HG03439 (cell line): ENCODE data around the gene WWP2.

Experiments
- ATAC-seq: cut with Tn5 transposase; IDR thresholded peaks from one replicate; pipeline ENCODE4 v1.9.1; 2021; ENCODE audit warnings: mild to moderate bottlenecking, moderate library complexity; ENCODE audit not compliant: unreplicated experiment

The WWP2 gene

DNA sequence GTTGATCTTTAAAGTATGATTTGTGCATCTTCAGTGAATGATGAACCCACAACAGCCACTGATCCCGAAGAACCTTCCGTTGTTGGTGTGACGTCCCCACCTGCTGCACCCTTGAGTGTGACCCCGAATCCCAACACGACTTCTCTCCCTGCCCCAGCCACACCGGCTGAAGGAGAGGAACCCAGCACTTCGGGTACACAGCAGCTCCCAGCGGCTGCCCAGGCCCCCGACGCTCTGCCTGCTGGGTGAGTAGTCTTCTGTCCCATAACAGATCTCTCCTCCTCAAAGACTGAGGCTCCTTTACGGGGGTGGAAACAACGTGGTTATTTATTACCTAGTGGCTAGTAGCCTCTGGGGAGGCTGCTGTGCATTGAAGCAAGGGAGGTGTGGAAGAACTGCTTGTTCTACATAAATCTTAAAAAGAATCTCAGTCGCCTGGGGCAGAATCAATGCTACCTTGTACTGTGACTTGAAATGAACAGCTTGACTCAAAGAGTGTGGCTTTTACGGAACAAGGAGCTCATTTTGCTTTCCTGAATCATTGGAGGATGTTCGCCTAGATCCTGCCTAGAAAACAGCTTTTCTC lies 126.0 kb downstream of the WWP2 start:
- no peak for ATAC-seq

DNA sequence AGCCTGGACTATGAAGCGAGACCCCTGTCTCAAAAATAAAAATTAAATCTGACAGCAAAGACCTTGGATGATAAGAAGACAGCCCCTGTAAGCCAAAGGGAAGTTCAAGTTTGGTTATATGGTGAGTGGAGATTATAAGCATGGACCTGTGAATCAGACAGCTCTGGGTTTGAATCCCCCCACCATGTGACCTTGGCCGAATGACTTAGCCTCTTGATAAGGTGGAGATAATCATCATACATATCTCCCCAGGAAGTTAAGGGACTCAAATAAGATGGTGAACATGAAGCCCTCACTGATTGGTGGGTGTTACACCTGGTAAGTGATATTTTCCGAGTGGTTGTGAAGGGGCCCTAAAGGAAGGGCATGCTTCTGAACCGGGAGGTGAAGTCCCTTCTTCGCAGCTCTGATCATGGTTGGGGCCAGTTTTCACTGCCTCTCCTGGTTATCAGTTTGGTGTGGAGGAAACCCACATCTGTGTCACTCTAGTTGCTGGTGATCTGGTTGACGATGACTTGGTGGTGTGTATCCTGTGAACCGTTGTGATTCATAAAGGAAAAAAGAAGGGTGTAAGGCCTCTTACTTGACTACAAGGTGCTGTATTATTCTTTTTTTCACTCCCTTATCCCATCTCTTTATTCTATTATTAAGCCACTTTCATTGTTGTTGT lies 127.3 kb downstream of the WWP2 start:
- ATAC-seq = no peak

DNA sequence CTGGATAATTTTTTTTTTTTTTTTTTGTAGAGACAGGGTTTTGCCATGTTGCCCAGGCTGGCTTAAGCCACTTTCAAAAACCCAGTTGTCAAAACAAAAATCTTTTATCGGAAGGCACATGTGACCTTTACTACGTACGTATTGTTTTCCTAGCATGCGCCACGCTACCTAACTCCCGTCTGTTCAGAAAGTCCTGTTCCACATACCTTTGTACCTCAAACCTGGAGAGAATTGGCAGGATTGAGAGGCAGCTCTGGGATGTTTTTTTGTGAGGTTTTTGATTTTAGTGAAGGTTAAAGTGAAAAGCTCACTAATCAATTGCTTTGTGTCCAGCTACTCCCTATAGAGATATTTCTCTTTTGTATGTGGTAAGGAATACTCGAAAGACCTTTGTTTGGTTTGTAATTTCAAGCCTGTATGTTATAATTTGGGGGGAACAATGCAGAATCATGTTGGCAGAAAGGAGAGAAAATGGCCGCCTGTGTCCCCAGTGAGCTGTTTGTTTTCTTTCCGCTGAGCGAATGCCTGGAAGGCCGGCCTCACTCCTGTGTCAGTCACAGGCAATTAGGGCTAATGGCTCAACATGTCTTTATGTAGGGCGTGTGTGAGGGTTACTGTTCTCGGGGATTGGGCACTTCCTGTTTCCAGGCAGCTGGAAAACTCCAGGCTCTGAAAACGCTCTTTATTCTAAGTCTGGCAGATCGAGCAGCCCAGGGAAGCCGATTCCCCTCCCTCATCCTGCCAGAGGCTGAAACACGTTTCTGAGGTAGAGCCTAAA lies 128.2 kb downstream of the WWP2 start:
- ATAC-seq = no peak

DNA sequence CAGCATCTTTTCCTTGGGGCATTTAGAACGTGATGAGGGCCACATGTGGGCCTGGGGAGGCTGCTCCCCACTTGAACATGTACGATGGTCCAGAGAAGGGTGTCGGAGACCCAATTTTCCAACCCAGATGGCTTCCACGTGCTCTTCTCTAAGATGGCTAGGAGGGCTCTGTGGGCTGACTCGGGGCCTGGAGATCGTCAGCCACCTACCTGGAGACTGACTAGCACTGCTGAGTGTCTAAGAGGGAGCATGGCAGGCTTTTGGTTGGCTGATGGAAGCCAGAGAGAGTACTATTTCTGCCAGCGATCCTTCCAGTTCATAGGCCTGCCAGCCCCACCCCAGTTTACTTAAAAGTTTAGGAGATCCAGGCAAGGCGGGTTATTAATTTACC lies 128.8 kb downstream of the WWP2 start:
- no peak for ATAC-seq

DNA sequence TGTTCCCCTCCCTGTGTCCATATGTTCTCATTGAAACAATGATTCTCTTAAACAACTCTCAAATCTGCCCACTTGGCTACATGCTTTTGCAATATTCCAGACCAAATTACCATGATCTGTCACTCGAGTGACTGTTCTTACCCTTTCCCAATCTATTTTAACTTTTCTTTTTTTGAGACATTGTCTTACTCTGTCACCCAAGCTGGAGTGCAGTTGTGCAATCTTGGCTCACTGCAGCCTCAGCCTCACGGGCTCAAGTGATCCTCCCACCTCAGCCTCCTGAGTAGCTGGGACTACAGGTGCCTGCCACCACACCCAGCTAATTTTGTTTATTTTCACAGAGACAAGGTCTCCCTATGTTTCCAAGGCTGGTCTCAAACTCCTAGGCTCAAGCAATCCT lies 130.2 kb downstream of the WWP2 start:
- no peak for ATAC-seq

DNA sequence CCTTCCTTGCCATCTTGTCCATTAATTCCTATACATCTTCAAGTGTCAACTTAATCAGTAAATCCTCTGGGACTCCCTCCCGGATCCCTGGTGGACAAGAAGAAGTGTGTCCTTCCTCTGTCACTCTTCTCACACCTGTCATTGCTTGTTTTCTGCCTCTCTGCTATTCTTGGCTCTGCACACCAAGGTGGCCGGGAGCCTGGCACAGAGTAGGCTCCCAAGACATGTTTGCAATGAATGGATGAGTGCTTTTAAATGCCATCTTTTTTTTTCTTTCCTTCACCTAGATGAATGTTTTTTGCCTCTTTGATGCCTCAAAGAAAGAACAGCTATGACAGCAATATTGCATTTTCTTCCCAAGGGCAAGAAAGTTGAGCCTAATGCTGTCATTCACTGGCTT lies 131.0 kb downstream of the WWP2 start:
- ATAC-seq = no peak

DNA sequence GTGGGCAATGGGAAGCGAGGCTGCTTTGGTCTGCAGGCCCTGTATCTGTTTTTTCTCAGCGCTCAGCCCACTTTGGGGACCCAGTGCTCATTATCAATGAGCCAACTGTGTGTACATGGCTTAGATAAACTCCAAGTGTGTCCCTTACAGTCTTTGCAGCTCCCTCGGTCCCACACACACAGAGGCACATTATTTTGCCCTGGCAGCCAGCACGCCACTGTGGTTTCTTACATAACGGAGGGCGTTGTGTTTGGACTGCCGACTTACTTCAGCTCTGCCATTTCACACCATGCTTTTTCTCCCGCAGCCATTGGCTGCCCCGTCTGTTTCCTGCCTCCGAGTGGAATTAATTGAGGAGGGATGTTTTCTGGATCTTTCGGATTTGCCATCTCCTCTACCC lies 132.5 kb downstream of the WWP2 start:
- ATAC-seq = no peak

DNA sequence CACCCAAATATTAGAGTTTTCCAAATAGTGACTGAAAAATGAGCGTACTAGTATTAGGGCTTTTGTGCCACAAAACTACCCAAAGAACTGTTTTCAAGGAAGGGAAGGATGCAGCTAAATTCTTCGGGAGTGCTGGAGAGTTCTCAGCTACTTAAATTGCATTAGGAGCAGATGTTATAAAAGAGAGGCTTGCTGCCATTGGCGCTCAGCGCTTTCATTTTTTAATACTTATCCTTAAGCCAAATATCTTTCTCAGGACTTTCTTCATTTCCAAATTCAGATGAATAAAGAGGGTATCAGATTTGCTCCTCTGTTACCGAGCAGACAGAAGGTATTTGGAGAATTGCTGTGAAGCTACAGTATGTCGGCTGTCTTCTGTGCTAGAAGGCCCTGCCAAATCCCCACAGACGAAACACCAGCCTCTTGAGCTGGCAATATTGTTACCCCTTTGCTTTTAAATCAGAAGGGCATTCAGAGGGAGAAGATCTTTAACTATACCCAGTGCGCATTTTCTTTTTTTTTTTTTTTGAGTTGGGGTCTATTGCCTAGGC lies 141.8 kb downstream of the WWP2 start:
- no peak for ATAC-seq

DNA sequence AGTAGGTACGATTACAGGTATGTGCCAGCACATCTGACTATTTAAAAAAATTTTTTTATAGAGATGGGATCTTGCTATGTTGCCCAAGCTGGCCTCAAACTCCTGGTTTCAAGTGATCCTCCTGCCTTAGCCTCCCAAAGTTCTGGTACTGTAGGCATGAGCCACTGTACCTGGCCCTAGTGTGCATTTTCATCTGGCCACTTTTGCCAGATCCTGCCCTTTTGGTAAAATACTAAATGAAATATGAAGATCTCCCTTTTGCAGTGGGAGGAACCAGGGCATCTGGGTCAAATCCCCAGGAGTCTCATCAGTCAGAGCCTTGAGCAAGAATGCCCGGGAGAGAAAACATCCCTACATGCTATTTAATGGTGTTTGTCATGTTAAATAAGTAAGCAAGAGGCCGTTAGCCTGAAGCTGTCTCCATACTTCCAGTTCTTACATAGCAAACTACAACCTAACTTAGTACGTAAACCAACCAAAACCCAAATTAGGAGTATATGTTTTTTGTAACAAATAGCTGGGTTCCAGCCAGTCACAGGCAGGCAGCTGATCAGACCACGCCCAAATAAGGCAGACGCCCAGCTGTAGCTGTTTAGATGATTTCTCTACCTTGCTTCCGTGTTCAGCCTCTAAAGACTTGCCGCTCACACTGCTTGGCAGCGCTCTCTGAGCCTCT lies 142.5 kb downstream of the WWP2 start:
- ATAC-seq = no peak

DNA sequence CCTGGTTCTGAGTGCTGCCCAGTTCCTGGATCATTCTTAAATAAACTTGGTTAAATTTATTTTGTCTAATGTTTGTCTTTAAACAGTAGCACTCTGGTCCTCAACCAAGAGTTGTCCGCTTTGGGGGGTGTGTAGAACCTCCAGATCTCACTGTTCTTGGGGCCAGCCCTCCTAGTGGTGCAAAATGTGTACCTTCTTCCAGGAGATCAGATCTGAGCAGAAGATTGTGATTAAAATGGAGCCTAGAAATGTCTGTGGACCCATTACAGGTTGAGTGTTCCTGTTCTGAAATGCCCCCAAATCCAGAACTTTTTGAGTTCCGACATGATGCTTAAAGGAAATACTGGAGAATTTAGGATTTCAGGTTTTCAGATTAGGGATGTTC lies 143.0 kb downstream of the WWP2 start:
- no peak for ATAC-seq

DNA sequence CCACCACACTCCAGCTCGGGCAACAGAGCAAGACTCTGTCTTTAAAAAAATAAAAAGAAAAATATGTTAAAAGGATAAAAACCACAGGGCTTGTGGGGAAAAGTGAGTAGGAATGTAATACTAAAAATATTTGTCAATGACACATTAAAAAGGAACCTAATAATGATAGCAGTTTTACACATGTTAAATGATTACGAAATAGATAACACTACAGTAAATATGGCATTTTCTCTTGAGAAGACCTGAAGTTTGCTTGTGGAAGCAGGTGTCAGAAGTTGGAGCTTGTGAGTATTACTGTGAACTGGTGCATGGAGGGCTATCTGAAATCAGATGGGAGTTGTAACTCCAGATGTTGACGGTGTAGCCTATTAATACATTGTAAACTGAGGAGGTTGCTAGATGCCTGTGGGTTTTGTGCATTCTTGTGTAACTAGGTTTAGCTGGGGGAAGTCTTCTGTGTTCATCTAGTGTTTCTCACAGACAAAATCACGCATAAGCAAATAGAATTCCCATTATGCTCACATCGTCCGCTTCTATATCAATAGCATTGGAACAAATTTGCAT lies 144.8 kb downstream of the WWP2 start:
- ATAC-seq = no peak

DNA sequence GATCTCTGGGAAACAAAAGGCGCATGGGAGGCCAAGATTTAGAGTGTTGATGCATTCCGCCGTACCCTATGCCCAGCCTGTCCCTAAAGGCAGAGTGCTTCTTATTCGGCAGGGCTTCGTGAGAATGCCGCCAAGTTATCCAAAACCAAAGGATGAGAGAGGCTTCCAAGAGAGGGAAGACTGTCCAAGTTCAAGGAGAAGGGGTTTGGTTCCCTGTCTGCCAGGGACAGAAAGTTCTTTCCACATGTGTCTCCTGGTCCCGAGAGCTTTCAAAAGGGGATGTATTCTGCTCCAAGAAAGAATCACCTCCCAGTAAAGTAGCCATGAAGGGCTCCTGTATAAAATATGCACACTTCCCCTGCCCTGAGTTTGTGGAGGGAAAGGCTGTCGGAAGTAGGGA lies 146.9 kb downstream of the WWP2 start:
- no peak for ATAC-seq

DNA sequence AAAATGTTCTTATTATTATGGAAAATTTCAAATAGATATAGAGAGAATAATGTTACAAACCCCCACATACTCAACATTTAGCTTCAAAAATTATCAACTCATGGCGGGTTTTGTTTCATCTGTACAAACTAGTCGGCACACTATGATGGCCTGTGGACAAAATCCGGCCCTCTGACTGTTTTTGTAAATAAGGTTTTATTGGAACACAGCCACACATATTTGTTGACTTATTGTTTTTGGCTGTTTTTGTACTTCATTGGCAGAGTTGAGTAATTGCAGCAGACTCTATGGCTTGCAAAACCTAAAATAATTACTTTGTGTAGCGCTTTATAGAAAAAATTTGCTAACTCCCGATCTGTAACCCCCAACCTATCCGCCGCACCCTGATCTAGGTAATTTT lies 147.6 kb downstream of the WWP2 start:
- no peak for ATAC-seq

DNA sequence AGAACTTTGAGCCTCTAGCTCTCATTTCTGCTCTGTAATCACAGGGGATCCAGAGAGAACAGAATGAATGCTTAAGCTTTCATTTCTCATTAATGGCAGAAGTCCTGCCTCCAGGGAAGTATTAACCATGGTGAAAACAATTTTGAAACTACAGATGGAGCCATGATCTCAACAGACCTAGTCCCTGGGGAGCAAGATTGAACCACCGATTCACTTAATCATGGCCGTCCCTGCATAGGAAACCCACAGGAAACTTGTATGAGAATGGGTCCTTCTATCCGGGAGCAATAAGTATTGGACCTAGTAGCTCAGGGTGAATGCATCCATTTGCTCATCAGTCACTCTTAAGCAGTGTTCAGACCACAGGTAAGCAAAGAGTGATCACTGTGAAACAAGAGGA lies 148.8 kb downstream of the WWP2 start:
- ATAC-seq = no peak

DNA sequence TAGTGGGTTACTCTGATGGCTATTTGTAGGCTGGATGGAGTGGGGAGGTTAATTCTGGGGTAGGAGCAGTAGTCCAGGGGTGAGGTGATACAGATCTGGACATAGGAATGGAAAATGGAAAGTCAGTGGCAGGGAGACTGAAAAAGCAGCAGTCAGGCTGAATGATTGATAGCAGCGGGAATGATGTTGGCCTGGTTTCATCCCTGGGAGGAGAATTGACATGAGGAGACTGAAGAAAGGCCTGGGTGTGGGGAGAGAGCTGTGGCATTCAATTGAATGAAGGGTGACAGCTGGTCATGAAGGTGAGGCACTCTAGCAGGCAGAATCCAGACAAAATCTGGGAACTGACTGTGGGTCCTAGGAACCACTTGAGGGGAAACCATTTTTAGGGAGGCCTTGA lies 154.3 kb downstream of the WWP2 start:
- ATAC-seq = no peak

DNA sequence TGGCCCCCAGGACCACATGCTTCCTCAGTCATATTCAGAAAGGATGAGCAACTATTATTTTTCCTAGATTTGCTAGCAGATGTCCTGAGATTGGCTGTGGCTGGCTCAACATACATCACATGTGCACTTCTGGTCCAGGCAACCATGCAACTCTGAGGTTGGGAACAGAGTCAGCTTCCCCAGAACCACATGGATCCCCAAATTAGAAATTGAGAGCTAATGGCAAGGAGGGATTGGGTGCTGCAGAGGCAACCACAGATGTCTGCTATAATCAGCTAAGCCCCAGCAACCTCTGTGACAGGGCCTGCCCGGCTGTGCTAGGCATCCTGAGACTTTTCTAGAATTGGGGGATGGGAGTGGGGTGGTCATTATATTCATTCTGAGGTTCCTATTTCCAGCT lies 155.2 kb downstream of the WWP2 start:
- ATAC-seq = no peak

DNA sequence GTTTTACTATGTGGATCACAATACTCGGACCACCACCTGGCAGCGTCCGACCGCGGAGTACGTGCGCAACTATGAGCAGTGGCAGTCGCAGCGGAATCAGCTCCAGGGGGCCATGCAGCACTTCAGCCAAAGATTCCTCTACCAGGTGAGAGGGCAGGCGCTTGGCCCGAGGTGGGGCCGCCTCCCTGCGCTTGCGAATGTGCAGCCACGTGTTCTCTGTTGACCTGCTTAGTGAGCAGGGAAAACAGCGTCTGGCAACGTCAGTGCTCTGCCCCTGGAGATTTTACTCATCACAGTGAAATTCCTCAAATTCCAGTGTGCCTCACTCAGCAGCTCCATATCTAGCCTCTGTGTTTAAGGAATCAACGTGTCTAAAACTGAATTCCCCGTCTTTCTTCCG lies 155.6 kb downstream of the WWP2 start:
- no peak for ATAC-seq

DNA sequence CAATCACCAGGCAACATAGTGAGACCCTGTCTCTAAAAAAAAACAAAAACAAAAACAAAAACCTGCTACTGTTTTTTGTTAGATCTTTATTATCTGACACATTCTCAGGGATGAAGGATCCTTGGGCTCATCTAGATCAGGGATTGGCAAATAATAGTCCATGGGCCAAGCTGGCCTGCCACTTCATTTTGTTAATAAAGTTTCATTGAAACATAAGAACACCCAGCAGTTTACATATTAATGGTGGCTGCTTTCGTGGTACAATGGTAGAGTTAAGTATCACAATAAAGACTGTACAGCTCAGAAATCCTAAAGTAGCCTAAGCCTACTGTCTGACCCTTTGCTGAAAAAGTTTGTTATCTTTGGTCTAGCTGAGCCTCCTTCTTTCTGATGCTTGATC lies 156.1 kb downstream of the WWP2 start:
- no peak for ATAC-seq

DNA sequence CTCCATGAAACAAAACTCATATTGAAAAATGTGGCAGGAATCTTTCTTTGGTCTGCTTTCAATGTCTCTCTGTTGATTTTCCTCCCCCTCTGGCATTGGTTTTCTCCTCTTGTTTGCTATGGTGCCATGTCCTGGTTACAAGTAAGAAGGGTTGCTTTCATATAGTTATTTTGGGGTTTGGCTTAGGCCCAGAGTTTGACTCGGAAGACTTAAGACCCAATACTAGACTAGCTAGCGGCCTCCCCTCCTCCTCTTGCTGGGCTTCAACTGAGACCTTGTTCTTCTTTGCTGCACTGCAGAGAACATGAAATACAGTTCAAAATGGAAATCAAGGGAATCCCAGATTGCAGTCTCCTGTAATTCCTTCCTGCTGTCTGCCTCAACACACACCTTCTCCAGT lies 159.0 kb downstream of the WWP2 start:
- no peak for ATAC-seq

DNA sequence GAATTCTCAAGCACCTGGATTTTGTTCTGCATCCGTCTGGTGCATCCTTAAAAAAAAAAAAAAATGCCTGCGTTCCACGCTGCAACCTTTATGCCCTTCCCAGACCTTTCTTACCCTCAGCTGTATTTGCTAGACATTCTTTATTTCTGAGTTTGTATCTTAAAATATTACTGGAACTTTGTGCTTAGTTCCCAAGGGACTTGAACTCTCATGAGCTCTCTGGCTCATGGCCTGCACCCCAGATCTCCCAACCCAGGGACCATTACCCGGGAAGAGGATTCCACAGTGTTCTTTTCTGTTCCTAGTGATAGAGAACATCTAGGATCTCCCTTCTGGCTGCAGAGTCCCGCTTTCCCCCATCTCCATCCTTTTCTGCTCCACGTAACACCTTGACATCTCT lies 160.1 kb downstream of the WWP2 start:
- ATAC-seq = no peak

DNA sequence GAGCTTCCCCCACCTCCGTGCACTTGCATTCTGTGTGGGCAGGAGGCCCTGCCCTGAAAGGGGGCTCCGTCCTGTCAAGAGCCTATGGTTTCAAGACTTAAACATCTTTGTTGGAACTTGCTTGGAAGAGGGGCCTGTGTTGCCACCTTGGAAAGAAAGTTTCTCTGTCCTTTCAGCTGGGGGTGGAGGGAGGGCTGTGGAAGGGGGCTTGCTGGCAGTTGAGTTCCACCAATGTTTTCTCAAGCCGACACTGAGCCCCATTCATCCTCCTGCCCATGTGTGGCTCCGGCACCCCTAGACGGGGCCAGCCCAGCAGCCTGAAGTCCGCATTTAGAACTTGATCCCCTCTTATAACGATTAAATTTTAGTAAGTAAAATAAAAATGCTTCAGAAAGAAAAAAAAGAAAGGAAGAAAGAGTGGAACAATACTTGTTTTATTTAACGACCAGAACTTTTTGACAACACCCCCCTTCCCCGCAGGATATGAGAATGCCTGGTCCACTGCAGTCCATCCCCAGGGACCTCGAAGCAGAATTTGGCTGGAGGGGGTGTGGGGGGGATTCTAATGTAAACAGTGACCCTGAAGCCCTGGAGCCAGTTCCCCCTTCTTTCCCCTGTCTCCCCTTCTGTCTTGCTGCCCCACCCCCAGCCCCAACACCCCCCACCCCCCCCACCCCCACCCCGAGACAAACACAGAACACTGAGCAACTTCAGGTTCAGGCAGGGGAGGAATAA lies 162.1 kb downstream of the WWP2 start:
- ATAC-seq = no peak
